A673 (cell line): ENCODE results near the gene BRD2.

Source experiments
- EZH2 ChIP-seq: fragments of 200-600 bp; sonication (generic); IDR thresholded peaks from 2 replicates; pipeline ENCODE4 v1.6.1; 2017; ENCODE audit warnings: borderline replicate concordance, low read depth, mild to moderate bottlenecking, mixed read lengths, antibody characterized with exemption, low read length; ENCODE audit not compliant: poor library complexity, severe bottlenecking
- TF ChIP-seq, protein P1 (sequence below): fragments of 300-800, 200-600 bp; sonication (generic); conservative IDR thresholded peaks from 2 replicates; pipeline ENCODE4 v1.5.1; 2017; ENCODE audit warnings: low read depth, mild to moderate bottlenecking, antibody characterized with exemption, low read length, moderate library complexity, mixed read lengths

GRCh38 chr6:33023536-33023935 lies 55.1 kb downstream of the BRD2 start:
- TF ChIP-seq, protein P1, sequence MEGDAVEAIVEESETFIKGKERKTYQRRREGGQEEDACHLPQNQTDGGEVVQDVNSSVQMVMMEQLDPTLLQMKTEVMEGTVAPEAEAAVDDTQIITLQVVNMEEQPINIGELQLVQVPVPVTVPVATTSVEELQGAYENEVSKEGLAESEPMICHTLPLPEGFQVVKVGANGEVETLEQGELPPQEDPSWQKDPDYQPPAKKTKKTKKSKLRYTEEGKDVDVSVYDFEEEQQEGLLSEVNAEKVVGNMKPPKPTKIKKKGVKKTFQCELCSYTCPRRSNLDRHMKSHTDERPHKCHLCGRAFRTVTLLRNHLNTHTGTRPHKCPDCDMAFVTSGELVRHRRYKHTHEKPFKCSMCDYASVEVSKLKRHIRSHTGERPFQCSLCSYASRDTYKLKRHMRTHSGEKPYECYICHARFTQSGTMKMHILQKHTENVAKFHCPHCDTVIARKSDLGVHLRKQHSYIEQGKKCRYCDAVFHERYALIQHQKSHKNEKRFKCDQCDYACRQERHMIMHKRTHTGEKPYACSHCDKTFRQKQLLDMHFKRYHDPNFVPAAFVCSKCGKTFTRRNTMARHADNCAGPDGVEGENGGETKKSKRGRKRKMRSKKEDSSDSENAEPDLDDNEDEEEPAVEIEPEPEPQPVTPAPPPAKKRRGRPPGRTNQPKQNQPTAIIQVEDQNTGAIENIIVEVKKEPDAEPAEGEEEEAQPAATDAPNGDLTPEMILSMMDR: no peak
- TF ChIP-seq EZH2: no peak
